Keratinocyte (primary cell): Measurements from ENCODE around the gene TDRD3.

ENCODE experiments used
- EZH2 ChIP-seq: IDR thresholded peaks from one replicate; pipeline ENCODE4 v1.6.1; 2012; ENCODE audit warnings: inconsistent platforms, mild to moderate bottlenecking, low read length, moderate library complexity
- TF ChIP-seq, protein P1 (sequence below), 3 experiments: IDR thresholded peaks in 1 of 3; conservative IDR thresholded peaks in 1 of 3; optimal IDR thresholded peaks in 1 of 3; 2 replicates in 2 of 3; 3 replicates in 1 of 3; pipeline versions ENCODE3 to v1.5.1; 2011; ENCODE audit warnings: low read length in 3 of 3, mild to moderate bottlenecking in 3 of 3, moderate library complexity in 2 of 3, control low read depth in 1 of 3, inconsistent platforms in 1 of 3; ENCODE audit not compliant: insufficient read depth in 2 of 3; ENCODE audit errors: extremely low read depth in 1 of 3

DNA sequence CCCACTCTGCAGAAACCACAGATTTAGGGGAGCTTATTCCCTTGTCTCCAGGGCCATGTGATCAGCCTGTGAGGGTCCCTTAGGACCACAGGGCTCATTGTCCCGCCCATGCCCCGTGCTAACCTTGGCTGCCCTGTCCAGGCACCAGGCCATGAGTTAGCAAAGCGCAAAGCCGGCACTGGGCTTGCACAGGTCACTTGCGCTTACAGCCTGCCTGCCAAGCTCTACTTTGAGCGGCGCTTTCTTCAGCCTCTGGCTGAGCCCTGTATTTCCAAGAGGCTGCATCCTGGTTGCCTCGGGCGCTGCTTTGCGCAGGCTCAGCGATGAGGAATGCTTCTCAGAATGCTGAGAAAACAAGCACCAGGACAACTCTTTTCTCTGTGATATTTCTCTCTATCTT is 188.0 kb downstream of the TDRD3 start:
- TF ChIP-seq, protein P1, sequence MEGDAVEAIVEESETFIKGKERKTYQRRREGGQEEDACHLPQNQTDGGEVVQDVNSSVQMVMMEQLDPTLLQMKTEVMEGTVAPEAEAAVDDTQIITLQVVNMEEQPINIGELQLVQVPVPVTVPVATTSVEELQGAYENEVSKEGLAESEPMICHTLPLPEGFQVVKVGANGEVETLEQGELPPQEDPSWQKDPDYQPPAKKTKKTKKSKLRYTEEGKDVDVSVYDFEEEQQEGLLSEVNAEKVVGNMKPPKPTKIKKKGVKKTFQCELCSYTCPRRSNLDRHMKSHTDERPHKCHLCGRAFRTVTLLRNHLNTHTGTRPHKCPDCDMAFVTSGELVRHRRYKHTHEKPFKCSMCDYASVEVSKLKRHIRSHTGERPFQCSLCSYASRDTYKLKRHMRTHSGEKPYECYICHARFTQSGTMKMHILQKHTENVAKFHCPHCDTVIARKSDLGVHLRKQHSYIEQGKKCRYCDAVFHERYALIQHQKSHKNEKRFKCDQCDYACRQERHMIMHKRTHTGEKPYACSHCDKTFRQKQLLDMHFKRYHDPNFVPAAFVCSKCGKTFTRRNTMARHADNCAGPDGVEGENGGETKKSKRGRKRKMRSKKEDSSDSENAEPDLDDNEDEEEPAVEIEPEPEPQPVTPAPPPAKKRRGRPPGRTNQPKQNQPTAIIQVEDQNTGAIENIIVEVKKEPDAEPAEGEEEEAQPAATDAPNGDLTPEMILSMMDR (optimal IDR thresholded peaks at IDR 0.05 in 1 of 3, IDR thresholded peaks at IDR 0.05 in 1 of 3, conservative IDR thresholded peaks at IDR 0.05 in 1 of 3; ENCODE audit: extremely low read depth in 1 of 3, insufficient read depth in 2 of 3, low read length in 3 of 3), result no peak
- no peak for TF ChIP-seq EZH2
